ENCODE data around the gene ATP9A. TPM values are rescaled to one million over a fixed set of nuclear protein-coding genes. Genes with fewer than 3 reads are reported as not detected.

The ATP9A gene
- total and polyA plus RNA-seq, 2 of the 4 experiments (the other 2 are of a cell fraction): 10.6 to 22.4 TPM

DNA sequence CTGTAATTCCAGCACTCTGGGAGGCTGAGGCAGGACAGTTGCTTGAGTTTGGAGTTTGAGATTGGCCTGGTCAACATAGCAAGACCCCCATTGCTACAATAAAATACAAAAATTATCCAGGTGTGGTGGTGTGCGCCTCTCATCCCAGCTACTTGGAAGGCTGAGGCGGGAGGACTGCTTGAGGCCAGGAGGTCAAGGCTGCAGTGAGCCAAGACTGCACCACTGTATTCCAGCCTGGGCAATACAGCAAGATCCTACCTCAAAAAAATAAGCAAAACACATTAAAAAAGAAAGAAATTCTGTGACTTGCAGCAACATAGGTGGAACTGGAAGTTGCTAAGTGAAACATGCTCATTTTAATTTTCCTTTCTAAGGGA, 119.6 kb downstream of the ATP9A start:
- CTCF ChIA-PET: no interaction called here
- H3K27ac ChIP-seq (ENCODE audit: insufficient read depth, low read length): no peak overlapping the region
- in situ Hi-C loops (cut with MboI; ENCODE audit: low sequenced_read_pairs): loop anchor here (10.0 kb wide), 1 partner anchor 116 kb away; the partner anchor contains the start of gene ATP9A

More for the DNA sequence above, 119.6 kb downstream of the ATP9A start:
- no TSS peak for BruUV-seq (replicated peaks)
- no peak for ATAC-seq (ENCODE audit: low read depth)
- H3K56ac ChIP-seq (ENCODE audit: extremely low read depth, insufficient read depth, low read length): no peak overlapping the region
- no peaks in the 10 kb centered on the region for H3K9me3 ChIP-seq (ENCODE audit: control insufficient read depth, insufficient read depth, low read length)
- WGBS, 2 experiments (ENCODE audit: extremely low coverage in 2 of 2, insufficient read length in 1 of 2): no CpG with 5 or more reads among the region's 2 CpGs
- H2AK5ac ChIP-seq (ENCODE audit: low read depth, low read length): no peak overlapping the region
- H4K20me1 ChIP-seq (ENCODE audit: insufficient read depth, low read length): no peaks in the 10 kb centered on the region; the same call in 1 of the 2 replicates
- no peak for DNase-seq
- no peak overlapping the region for H3K14ac ChIP-seq (replicated peaks; ENCODE audit: low read depth, low read length)
- no peak overlapping the region for H3K4me3 ChIP-seq (ENCODE audit: insufficient read depth, low read depth, low read length)
- H2BK20ac ChIP-seq (ENCODE audit: low read depth, low read length): no peak overlapping the region
- peaks cover 4% of the 10 kb centered on the region; the same call in 1 of the 2 replicates for H3K36me3 ChIP-seq (ENCODE audit: control insufficient read depth, insufficient read depth, low read length)
- intact Hi-C loops (cut with micrococcal nuclease): loop anchor here (10.0 kb wide), 1 partner anchor 116 kb away; the partner anchor contains the start of gene ATP9A
- no peak overlapping the region for H2AFZ ChIP-seq (replicated peaks; ENCODE audit: low read length, poor library complexity)
- no peak overlapping the region for H3K9ac ChIP-seq (ENCODE audit: low read depth, low read length)
- H3K79me1 ChIP-seq (ENCODE audit: low read depth in 1 of 2, low read length in 2 of 2): peaks cover 0 to 28% of the 10 kb centered on the region in 2 experiments; a peak in 3 of 4 replicates
- H4K8ac ChIP-seq (ENCODE audit: low read depth in 2 of 2, low read length in 2 of 2): no peak overlapping the region
- no peak overlapping the region for H3K18ac ChIP-seq (ENCODE audit: low read depth, low read length)
- H4K91ac ChIP-seq (ENCODE audit: insufficient read depth, low read depth, low read length): no peak overlapping the region
- peaks cover 3% of the 10 kb centered on the region; the same call in 1 of the 2 replicates for H3K4me1 ChIP-seq (ENCODE audit: control insufficient read depth, insufficient read depth, low read length)
- H3K4ac ChIP-seq (ENCODE audit: low read depth, low read length): no peak overlapping the region
- no peaks in the 10 kb centered on the region for H3K27me3 ChIP-seq (ENCODE audit: control insufficient read depth, insufficient read depth, low read length)
- no peak overlapping the region for H2BK5ac ChIP-seq (ENCODE audit: low read depth, low read length, poor library complexity, severe bottlenecking)
- no peak overlapping the region for H4K5ac ChIP-seq (ENCODE audit: low read depth, low read length)
- POLR2A ChIA-PET (ENCODE audit: unreplicated experiment): no interaction called here
- no peak overlapping the region for H2BK15ac ChIP-seq (ENCODE audit: low read depth, low read length)
- no peak overlapping the region for H2BK120ac ChIP-seq (ENCODE audit: low read depth, low read length)
- TF ChIP-seq RAD21 (IDR thresholded peaks at IDR 0.05; ENCODE audit: low read length): no peak
- TF ChIP-seq, protein P1, sequence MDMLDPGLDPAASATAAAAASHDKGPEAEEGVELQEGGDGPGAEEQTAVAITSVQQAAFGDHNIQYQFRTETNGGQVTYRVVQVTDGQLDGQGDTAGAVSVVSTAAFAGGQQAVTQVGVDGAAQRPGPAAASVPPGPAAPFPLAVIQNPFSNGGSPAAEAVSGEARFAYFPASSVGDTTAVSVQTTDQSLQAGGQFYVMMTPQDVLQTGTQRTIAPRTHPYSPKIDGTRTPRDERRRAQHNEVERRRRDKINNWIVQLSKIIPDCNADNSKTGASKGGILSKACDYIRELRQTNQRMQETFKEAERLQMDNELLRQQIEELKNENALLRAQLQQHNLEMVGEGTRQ (IDR thresholded peaks at IDR 0.05; ENCODE audit: low read depth, low read length): no peak
- TF ChIP-seq, protein P2, sequence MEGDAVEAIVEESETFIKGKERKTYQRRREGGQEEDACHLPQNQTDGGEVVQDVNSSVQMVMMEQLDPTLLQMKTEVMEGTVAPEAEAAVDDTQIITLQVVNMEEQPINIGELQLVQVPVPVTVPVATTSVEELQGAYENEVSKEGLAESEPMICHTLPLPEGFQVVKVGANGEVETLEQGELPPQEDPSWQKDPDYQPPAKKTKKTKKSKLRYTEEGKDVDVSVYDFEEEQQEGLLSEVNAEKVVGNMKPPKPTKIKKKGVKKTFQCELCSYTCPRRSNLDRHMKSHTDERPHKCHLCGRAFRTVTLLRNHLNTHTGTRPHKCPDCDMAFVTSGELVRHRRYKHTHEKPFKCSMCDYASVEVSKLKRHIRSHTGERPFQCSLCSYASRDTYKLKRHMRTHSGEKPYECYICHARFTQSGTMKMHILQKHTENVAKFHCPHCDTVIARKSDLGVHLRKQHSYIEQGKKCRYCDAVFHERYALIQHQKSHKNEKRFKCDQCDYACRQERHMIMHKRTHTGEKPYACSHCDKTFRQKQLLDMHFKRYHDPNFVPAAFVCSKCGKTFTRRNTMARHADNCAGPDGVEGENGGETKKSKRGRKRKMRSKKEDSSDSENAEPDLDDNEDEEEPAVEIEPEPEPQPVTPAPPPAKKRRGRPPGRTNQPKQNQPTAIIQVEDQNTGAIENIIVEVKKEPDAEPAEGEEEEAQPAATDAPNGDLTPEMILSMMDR (conservative IDR thresholded peaks at IDR 0.05; ENCODE audit: low read depth, low read length): no peak
- no peak for TF ChIP-seq MAZ (IDR thresholded peaks at IDR 0.05; ENCODE audit: borderline replicate concordance, low read depth, low read length)
- no peak for TF ChIP-seq SMC3 (IDR thresholded peaks at IDR 0.05; ENCODE audit: low read depth, low read length)
- TF ChIP-seq CHD1 (IDR thresholded peaks at IDR 0.05; ENCODE audit: low read depth, low read length): no peak
- no peak for TF ChIP-seq MXI1 (IDR thresholded peaks at IDR 0.05; ENCODE audit: borderline replicate concordance, low read depth, low read length)
- no peak for TF ChIP-seq FOS (IDR thresholded peaks at IDR 0.05; ENCODE audit: low read depth, low read length)
- TF ChIP-seq RFX5 (IDR thresholded peaks at IDR 0.05; ENCODE audit: low read depth, low read length): no peak
- no peak for TF ChIP-seq CEBPB (IDR thresholded peaks at IDR 0.05; ENCODE audit: low read depth, low read length)
- no peak for TF ChIP-seq NFE2L2 (IDR thresholded peaks at IDR 0.05; ENCODE audit: low read depth, low read length)
- TF ChIP-seq MAFK (IDR thresholded peaks at IDR 0.05; ENCODE audit: low read depth, low read length): no peak
- peaks cover 4% of the 10 kb centered on the region for H3K9me1 ChIP-seq (ENCODE audit: insufficient read depth, low read length)
- no peak overlapping the region for H3K4me2 ChIP-seq (ENCODE audit: low read depth, low read length)
- dilution Hi-C loops (cut with HindIII; ENCODE audit: low sequenced_read_pairs, unreplicated experiment): no loop called here
- no peak overlapping the region for H3K23ac ChIP-seq (ENCODE audit: low read depth, low read length)
- no peak overlapping the region for H2AK9ac ChIP-seq (replicated peaks; ENCODE audit: low read depth, low read length, poor library complexity)
